ENCODE data around the gene ITGB7.

ITGB7 gene

GRCh38 chr12:53232646-53233461 lies 25.8 kb upstream of the ITGB7 start (continued):
- TF ChIP-seq PRDM10 (tag by site-specific recombination; IDR thresholded peaks at IDR 0.05) (peak; percentile 66), ZNF155 (tag by site-specific recombination; IDR thresholded peaks at IDR 0.05) (no peak), ZNF776 (tag by site-specific recombination; IDR thresholded peaks at IDR 0.05; ENCODE audit: borderline replicate concordance) (no peak), ZNF10 (tag by site-specific recombination; IDR thresholded peaks at IDR 0.05) (0 out of 2 replicates have a peak, but pooled peaks have one; percentile 46), ZNF600 (tag by site-specific recombination; IDR thresholded peaks at IDR 0.05) (peak; percentile 94), ZNF513 (tag by site-specific recombination; IDR thresholded peaks at IDR 0.05) (no peak), ZNF366 (tag by site-specific recombination; conservative IDR thresholded peaks at IDR 0.05) (0 out of 2 replicates have a peak, but pooled peaks have one; percentile 16), ZNF549 (tag by site-specific recombination; IDR thresholded peaks at IDR 0.05) (no peak), ZSCAN18 (tag by site-specific recombination; IDR thresholded peaks at IDR 0.05) (0 out of 2 replicates have a peak, but pooled peaks have one; percentile 13), ZBTB20 (tag by site-specific recombination; IDR thresholded peaks at IDR 0.05) (peak; percentile 46; the same call in 1 of the 2 replicates), ZBTB17 (tag by site-specific recombination; IDR thresholded peaks at IDR 0.05) (peak; percentile 87), ZBTB49 (tag by site-specific recombination; IDR thresholded peaks at IDR 0.05; ENCODE audit: low read depth) (no peak), ZNF341 (tag by site-specific recombination; IDR thresholded peaks at IDR 0.05; ENCODE audit: low read depth) (peak; percentile 56; the same call in 1 of the 2 replicates), HOXD13 (CRISPR knock-in tag; IDR thresholded peaks at IDR 0.05; ENCODE audit: borderline replicate concordance) (no peak), ZNF843 (tag by site-specific recombination; IDR thresholded peaks at IDR 0.05) (no peak), ZBTB26 (tag by site-specific recombination; optimal IDR thresholded peaks at IDR 0.05) (peak; percentile 5), GLI2 (tag by site-specific recombination; IDR thresholded peaks at IDR 0.05; ENCODE audit: borderline replicate concordance, low read depth) (no peak), TRIM28 (IDR thresholded peaks at IDR 0.05; ENCODE audit: borderline replicate concordance, low read length) (no peak), ZNF629 (tag by site-specific recombination; IDR thresholded peaks at IDR 0.05) (no peak), RBAK (tag by site-specific recombination; IDR thresholded peaks at IDR 0.05) (no peak), ZBTB48 (tag by site-specific recombination; IDR thresholded peaks at IDR 0.05) (peak; percentile 56), ZNF121 (tag by site-specific recombination; IDR thresholded peaks at IDR 0.05) (no peak), ZBTB7A (tag by site-specific recombination; IDR thresholded peaks at IDR 0.05; ENCODE audit: low read depth) (0 out of 2 replicates have a peak, but pooled peaks have one; percentile 25), ZNF701 (tag by site-specific recombination; IDR thresholded peaks at IDR 0.05) (no peak)
